ENCODE results near the gene OLIG3. TPM values are rescaled to one million over a fixed set of nuclear protein-coding genes. Genes with fewer than 3 reads are reported as not detected.

OLIG3 gene
- total RNA-seq, 1 donor from 2014 or later, result not detected

DNA sequence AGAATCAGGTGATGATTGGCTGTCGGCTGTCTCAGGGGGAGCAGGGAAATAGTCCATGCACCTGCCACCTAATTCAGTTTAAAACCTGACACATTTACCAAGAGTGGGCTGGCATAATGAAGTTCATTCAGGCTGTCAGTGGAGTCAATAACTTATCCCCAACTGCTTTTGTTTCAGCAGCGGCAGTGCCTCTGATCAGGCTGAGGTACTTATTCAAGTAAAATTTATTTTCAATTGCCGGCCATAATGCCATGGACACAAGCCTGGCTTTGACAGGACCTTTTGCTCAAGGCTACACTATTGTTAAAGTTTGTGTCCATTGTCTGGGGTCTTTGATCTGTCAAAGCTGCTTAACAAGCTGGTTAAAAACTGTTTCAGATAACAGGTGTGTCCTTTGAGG lies 20.6 kb downstream of the OLIG3 start:
- Mint-ChIP-seq H3K4me1 (ENCODE audit: low read depth) (no peaks in the 10 kb centered on the region), H3K4me3 (ENCODE audit: low read depth) (no peak overlapping the region), H3K36me3 (ENCODE audit: low read depth) (no peaks in the 10 kb centered on the region), H3K27me3 (ENCODE audit: low read depth) (peaks cover 50% of the 10 kb centered on the region), H3K27ac (no peak overlapping the region), H3K9me3 (no peaks in the 10 kb centered on the region)
- no peak for DNase-seq (ENCODE audit: low spot score)
- intact Hi-C loops (cut with micrococcal nuclease), result no loop called here

DNA sequence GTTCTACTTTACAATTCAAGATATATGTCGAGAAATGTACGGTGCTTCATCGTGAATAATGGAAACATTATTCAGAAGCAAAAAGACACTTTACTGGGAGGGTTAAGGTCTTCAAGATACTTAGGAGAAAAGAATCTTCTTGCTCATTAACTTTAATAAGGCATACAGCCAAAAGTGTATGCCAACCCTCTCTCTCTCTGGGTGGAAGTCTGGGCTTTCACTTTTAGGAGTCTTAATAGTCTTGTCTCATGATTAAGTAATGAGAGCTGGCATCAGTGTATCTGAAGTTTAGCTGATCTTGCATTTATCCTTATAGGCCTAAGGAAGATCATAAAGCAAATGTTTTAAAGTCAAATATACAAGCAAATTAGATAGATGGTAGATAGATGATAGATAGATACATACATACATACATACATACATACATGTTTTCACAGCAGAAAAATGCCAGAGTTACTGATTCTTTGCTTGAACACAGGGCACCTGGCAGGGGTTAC lies 21.5 kb downstream of the OLIG3 start:
- no peak overlapping the region for H3K27ac Mint-ChIP-seq
- no peaks in the 10 kb centered on the region for H3K36me3 Mint-ChIP-seq (ENCODE audit: low read depth)
- no peaks in the 10 kb centered on the region for H3K9me3 Mint-ChIP-seq
- H3K27me3 Mint-ChIP-seq (ENCODE audit: low read depth), result peaks cover 47% of the 10 kb centered on the region
- H3K4me3 Mint-ChIP-seq (ENCODE audit: low read depth), result no peak overlapping the region
- no peaks in the 10 kb centered on the region for H3K4me1 Mint-ChIP-seq (ENCODE audit: low read depth)
- intact Hi-C loops (cut with micrococcal nuclease), result no loop called here
- no peak for DNase-seq (ENCODE audit: low spot score)

DNA sequence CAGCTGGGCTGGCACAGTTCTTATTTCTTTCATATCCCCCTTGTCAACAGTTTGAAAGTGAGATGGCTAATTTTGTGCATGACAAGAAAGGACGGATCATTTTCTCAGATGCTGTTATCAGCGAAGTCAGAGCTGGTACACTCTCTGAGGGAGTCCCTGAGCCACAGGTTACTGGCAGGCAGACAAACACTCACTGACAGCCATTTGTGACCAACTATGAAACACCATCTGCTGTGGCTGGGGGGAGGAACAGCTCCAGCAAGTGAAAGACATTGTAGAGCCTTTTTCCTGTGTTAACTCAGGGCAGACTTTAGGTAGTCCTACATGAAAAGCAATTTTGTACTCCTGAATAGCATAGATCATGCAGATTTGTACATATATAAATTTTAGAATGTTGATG lies 22.2 kb downstream of the OLIG3 start:
- H3K27me3 Mint-ChIP-seq (ENCODE audit: low read depth), result peaks cover 44% of the 10 kb centered on the region
- H3K4me1 Mint-ChIP-seq (ENCODE audit: low read depth), result no peaks in the 10 kb centered on the region
- H3K27ac Mint-ChIP-seq, result no peak overlapping the region
- H3K9me3 Mint-ChIP-seq, result no peaks in the 10 kb centered on the region
- H3K36me3 Mint-ChIP-seq (ENCODE audit: low read depth), result no peaks in the 10 kb centered on the region
- no peak overlapping the region for H3K4me3 Mint-ChIP-seq (ENCODE audit: low read depth)
- intact Hi-C loops (cut with micrococcal nuclease), result no loop called here
- DNase-seq (ENCODE audit: low spot score), result no peak

DNA sequence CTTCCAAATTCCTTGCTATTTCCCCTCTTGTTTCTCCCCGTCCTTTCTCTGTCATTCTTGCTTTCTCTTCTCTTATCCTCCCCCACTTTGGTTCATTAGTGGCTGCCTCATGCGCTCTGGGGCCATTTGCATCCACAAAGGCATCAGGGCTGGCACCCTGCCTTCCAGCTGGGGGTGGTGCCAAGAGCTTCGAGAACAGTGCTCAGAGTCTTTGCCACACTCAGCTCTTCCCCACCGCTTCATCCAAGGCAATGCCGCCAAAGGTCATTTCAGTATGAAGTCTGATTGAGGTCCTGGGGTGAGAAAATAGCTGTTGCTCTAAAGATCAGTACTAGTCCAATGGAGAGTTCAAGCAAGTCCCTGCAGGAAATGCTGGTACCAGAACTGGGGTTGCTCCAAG lies 22.7 kb downstream of the OLIG3 start:
- no peaks in the 10 kb centered on the region for H3K4me1 Mint-ChIP-seq (ENCODE audit: low read depth)
- peaks cover 41% of the 10 kb centered on the region for H3K27me3 Mint-ChIP-seq (ENCODE audit: low read depth)
- H3K36me3 Mint-ChIP-seq (ENCODE audit: low read depth), result no peaks in the 10 kb centered on the region
- H3K27ac Mint-ChIP-seq, result no peak overlapping the region
- no peak overlapping the region for H3K4me3 Mint-ChIP-seq (ENCODE audit: low read depth)
- intact Hi-C loops (cut with micrococcal nuclease), result no loop called here
- H3K9me3 Mint-ChIP-seq, result no peaks in the 10 kb centered on the region
- no peak for DNase-seq (ENCODE audit: low spot score)

DNA sequence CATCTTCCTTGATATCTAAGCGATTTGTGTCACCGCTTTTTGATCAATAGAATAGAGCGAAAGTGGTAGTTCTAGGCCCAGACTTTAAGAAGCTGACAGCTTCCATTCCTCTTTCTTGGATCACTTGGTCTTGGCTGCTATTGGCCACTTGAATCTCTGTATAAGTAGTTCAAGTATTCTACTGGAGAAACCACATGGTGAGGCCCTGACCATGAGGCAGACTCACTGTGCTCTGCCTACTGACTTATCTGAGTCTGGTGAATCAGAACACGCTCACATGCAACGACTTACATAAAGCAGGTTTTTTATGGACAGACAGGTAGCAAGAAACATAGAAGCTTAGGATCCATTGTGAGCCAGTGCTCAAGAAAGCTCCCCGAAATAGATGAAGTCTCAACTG lies 27.0 kb downstream of the OLIG3 start:
- no peak for DNase-seq (ENCODE audit: low spot score)
- H3K36me3 Mint-ChIP-seq (ENCODE audit: low read depth), result no peaks in the 10 kb centered on the region
- H3K27ac Mint-ChIP-seq, result no peak overlapping the region
- peaks cover 39% of the 10 kb centered on the region for H3K27me3 Mint-ChIP-seq (ENCODE audit: low read depth)
- no peaks in the 10 kb centered on the region for H3K9me3 Mint-ChIP-seq
- no peak overlapping the region for H3K4me3 Mint-ChIP-seq (ENCODE audit: low read depth)
- intact Hi-C loops (cut with micrococcal nuclease), result no loop called here
- no peaks in the 10 kb centered on the region for H3K4me1 Mint-ChIP-seq (ENCODE audit: low read depth)

GRCh38 chr6:137465378-137466009 lies 28.7 kb downstream of the OLIG3 start:
- no peaks in the 10 kb centered on the region for H3K36me3 Mint-ChIP-seq (ENCODE audit: low read depth)
- H3K27me3 Mint-ChIP-seq (ENCODE audit: low read depth), result peaks cover 38% of the 10 kb centered on the region
- H3K4me1 Mint-ChIP-seq (ENCODE audit: low read depth), result no peaks in the 10 kb centered on the region
- no peak overlapping the region for H3K4me3 Mint-ChIP-seq (ENCODE audit: low read depth)
- no peak for DNase-seq (ENCODE audit: low spot score)
- intact Hi-C loops (cut with micrococcal nuclease), result no loop called here
- H3K27ac Mint-ChIP-seq, result no peak overlapping the region
- no peaks in the 10 kb centered on the region for H3K9me3 Mint-ChIP-seq

GRCh38 chr6:137452333-137452894 lies 41.8 kb downstream of the OLIG3 start:
- no peaks in the 10 kb centered on the region for H3K36me3 Mint-ChIP-seq (ENCODE audit: low read depth)
- no peak overlapping the region for H3K4me3 Mint-ChIP-seq (ENCODE audit: low read depth)
- no peak for DNase-seq (ENCODE audit: low spot score)
- H3K27me3 Mint-ChIP-seq (ENCODE audit: low read depth), result peaks cover 21% of the 10 kb centered on the region
- H3K4me1 Mint-ChIP-seq (ENCODE audit: low read depth), result no peaks in the 10 kb centered on the region
- H3K27ac Mint-ChIP-seq, result no peak overlapping the region
- intact Hi-C loops (cut with micrococcal nuclease), result no loop called here
- H3K9me3 Mint-ChIP-seq, result peaks cover 7% of the 10 kb centered on the region

DNA sequence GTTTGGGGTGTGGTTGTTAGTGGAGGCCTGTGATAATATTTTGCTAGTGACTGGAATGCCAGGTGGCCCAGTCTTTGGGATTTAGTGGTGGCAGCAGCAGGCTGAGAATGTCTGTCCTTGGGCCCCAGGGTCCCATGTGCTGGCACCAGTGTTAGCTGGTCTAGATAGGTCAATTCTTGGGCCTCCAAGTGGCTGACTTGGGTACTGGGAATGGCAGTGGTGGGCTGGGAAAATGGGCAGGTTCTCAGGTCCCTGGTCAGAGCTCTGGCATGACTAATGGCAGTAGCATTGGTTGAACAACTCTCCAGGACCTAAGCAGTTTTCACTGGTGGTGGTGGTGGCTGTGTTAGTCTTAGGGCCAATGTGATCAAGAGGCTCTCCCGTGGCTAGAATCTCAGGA lies 50.3 kb downstream of the OLIG3 start:
- no peak for DNase-seq (ENCODE audit: low spot score)
- Mint-ChIP-seq H3K36me3 (ENCODE audit: low read depth) (no peaks in the 10 kb centered on the region), H3K4me1 (ENCODE audit: low read depth) (peaks cover 8% of the 10 kb centered on the region), H3K4me3 (ENCODE audit: low read depth) (no peak overlapping the region), H3K27me3 (ENCODE audit: low read depth) (peaks cover 35% of the 10 kb centered on the region), H3K27ac (no peak overlapping the region), H3K9me3 (no peaks in the 10 kb centered on the region)
- intact Hi-C loops (cut with micrococcal nuclease), result no loop called here

All from activated T-helper 2 cell treated with anti-CD3 and anti-CD28 coated beads, Interferon-gamma antibody, Interleukin-2, Interleukin-4, amounts not matched to agents 10 μg/mL and 5 μg/mL and 100 μg/mL, durations not matched to agents 14 hours and 24 hours and 36 hours (primary cell).